CD4-positive, alpha-beta T cell treated with Interleukin-1 beta for 1 hour (primary cell): ENCODE results near the gene DAZAP1.
"Not testable (repeated sequence)": the region's sequence is repeated elsewhere in the genome, so short reads cannot be mapped to it uniquely, and the experiment has no call there.

Experiments
- DNase-seq, 2 donors: peaks; one replicate each; pipeline ENCODE4 v3.0.0-alpha.2; 2020 to 2022

The DAZAP1 gene

DNA sequence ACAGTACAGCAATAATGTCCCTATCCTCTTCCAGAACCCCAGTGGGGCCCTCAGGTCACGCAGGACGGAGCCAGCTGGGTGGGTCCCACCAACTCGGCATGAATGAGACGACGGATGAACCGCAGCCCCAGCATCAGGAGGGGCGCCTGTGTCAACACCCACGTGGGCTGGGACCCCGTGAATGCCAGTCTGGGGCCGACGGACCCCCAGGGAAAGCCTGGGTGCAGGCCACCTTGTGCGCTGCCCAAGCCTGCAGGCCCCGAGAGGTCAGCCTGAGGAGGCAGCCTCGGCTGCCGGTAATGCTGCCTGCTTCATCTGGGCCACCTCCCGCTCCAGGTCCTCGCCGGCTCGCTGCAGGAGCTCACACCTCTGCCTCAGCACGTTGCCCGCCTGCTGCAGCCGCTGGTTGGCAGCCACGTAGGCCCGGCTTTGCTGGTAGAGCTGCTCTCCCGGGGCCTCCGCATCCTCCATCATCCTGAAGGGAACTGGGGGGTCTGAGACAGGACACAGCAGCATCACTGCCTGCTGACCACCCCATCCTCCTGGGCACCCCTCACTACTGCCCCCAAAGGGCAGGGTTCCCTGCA, 67.5 kb downstream of the DAZAP1 start:
- DNase-seq = no peak

- DNase-seq = no peak
These were observed 68.5 kb downstream of the DAZAP1 start for GRCh38 chr19:1475751-1476437.

- not testable (repeated sequence) for DNase-seq
These were observed 69.7 kb downstream of the DAZAP1 start for GRCh38 chr19:1477056-1477455.

DNA sequence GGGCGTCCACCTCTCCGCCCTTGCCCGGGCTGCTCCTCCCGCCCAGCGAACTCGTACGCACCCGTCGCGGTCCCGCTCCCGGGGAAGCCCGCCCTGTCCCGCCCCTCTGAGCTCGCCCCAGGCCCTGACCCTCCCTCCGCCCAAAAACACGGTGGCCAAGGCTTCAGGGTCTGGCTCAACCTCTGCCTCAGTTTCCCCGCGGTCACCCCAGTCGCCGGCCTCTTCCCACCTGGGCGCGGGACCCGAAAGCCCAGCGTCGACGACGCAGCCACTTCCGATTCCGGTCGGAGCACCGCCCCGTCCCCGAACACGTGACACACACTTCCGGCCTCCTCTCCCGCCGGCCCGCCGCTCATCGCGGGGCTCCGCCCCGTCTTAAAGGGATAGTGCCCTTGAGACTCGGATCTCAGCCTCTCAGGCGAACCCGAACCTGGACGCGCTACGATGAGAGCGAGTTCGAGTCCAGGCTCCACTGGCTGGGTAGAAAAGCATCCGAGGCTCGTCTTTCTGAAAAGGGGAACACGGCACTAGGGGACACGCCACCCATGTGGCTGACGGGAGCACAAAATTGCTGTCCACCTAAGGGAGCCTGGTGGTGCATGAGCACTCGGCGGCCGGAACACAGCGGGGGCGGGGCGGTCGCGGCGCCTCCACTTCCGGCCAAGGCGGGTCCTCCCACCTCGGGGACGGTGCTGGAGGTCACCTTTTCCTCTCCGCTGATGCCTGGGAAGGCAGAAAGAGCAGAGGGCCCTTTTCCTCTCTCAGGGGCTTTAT, 71.7 kb downstream of the DAZAP1 start, which contains the start of gene C19orf25:
Gene C19orf25 (minus strand): TSS at position 282 of the 774 bp plus-strand sequence. CDS start 312 bp downstream, outside the sequence.
- DNase-seq = peak; percentile 92 to 93

- no peak for DNase-seq
These were observed 74.0 kb downstream of the DAZAP1 start for GRCh38 chr19:1481224-1481892.

DNA sequence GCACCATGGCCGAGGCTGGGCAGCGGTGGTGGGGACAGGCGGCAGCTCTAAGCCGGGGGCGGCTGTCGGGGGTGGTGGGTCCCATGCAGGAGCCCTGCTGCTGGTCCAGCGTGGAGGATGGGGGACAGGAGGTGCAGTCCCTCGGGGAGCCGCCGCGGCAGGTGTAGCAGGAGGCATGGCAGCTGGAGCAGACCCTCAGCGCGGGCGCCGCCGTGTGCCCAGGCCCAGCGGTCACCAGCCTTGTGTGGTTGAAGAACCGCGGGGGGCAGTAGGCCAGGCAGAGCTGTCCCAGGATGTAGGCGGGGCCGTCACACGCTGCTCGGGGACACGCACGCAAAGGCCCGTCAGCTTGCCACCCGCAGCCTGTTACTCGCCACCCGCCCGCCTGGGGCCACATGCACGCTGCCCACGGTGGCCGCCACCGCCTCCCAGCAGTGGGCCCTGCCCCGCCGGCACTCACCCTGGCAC, 74.5 kb downstream of the DAZAP1 start:
- no peak for DNase-seq

- DNase-seq = no peak
These were observed 75.2 kb downstream of the DAZAP1 start for GRCh38 chr19:1482361-1483130.

GRCh38 chr19:1483131-1483978, 76.0 kb downstream of the DAZAP1 start:
- DNase-seq = no peak

- no peak for DNase-seq
These were observed 76.6 kb downstream of the DAZAP1 start for GRCh38 chr19:1483979-1484428.
